HepG2 (cell line): ENCODE results near the gene MYCT1. TPM values are rescaled to one million over a fixed set of nuclear protein-coding genes. Genes with fewer than 3 reads are reported as not detected.

ENCODE experiments used
- BRF2 ChIP-seq: sonication (generic); formaldehyde crosslinking; IDR thresholded peaks from 2 replicates; pipeline ENCODE4 v1.8.1; 2022; ENCODE audit warnings: mild to moderate bottlenecking, missing genetic modification reagents
- CENPX ChIP-seq: sonication (generic); formaldehyde crosslinking; IDR thresholded peaks from 2 replicates; pipeline ENCODE4 v1.9.0; 2021; ENCODE audit warnings: mild to moderate bottlenecking, missing genetic modification reagents, moderate library complexity
- ETV6 ChIP-seq: sonication (generic); formaldehyde crosslinking; conservative IDR thresholded peaks from 2 replicates; pipeline ENCODE4 v1.4.0; 2020; ENCODE audit warnings: missing genetic modification reagents
- PRDM15 ChIP-seq: sonication (generic); formaldehyde crosslinking; IDR thresholded peaks from 2 replicates; pipeline ENCODE4 v1.4.0; 2020; ENCODE audit warnings: missing genetic modification reagents
- STAG1 ChIP-seq: sonication (generic); formaldehyde crosslinking; IDR thresholded peaks from 2 replicates; pipeline ENCODE4 v1.4.0; 2020; ENCODE audit warnings: missing genetic modification reagents
- ZNF354B ChIP-seq: sonication (generic); formaldehyde crosslinking; IDR thresholded peaks from 2 replicates; pipeline ENCODE4 v1.8.0; 2022; ENCODE audit warnings: mild to moderate bottlenecking, missing genetic modification reagents
- ZNF576 ChIP-seq: sonication (generic); formaldehyde crosslinking; IDR thresholded peaks from 2 replicates; pipeline ENCODE4 v1.4.0; 2020; ENCODE audit warnings: mild to moderate bottlenecking, missing genetic modification reagents
- ZNF713 ChIP-seq: sonication (generic); formaldehyde crosslinking; IDR thresholded peaks from 2 replicates; pipeline ENCODE4 v1.4.0; 2020; ENCODE audit warnings: mild to moderate bottlenecking, missing genetic modification reagents
- polyA plus RNA-seq, 8 experiments: library from polyadenylated mRNA; depleted of rRNA in 3 of 8; stranded (reverse) in 7 of 8; unstranded in 1 of 8; fragments of >200 nt; fragmentation: Illumina TruSeq in 4 of 8; extraction: Trizol in 4 of 8; gene quantifications; 2 replicates each; pipeline versions ENCODE4 v1.2.1 to v1.2.3, GENCODE V29; 2011 to 2016; ENCODE audit warnings: low read depth in 4 of 8, missing spikeins in 1 of 8, mixed read lengths in 1 of 8; ENCODE audit not compliant: insufficient read depth in 1 of 8
- total RNA-seq, 5 experiments: library from RNA; depleted of rRNA; stranded (reverse); fragments of >200 nt; fragmentation: Illumina TruSeq; extraction: Trizol; gene quantifications; 2 replicates each; pipeline ENCODE4 v1.2.3, GENCODE V29; 2016; ENCODE audit warnings: low read depth in 1 of 5
- TF ChIP-seq, protein P1 (sequence below): sonication (generic); formaldehyde crosslinking; conservative IDR thresholded peaks from 2 replicates; pipeline ENCODE4 v1.8.0; 2022; ENCODE audit warnings: low read depth, missing genetic modification reagents

Gene MYCT1
- total and polyA plus RNA-seq, 2 of the 13 experiments (the other 11 are each of a cell fraction or from before 2014, with no cell fraction given) = not detected

- no peak for TF ChIP-seq ETV6 (CRISPR knock-in tag)
- TF ChIP-seq CENPX = no peak
- no peak for TF ChIP-seq ZNF576 (CRISPR knock-in tag)
- TF ChIP-seq BRF2 (CRISPR knock-in tag) = no peak
- TF ChIP-seq, protein P1, sequence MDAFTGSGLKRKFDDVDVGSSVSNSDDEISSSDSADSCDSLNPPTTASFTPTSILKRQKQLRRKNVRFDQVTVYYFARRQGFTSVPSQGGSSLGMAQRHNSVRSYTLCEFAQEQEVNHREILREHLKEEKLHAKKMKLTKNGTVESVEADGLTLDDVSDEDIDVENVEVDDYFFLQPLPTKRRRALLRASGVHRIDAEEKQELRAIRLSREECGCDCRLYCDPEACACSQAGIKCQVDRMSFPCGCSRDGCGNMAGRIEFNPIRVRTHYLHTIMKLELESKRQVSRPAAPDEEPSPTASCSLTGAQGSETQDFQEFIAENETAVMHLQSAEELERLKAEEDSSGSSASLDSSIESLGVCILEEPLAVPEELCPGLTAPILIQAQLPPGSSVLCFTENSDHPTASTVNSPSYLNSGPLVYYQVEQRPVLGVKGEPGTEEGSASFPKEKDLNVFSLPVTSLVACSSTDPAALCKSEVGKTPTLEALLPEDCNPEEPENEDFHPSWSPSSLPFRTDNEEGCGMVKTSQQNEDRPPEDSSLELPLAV = no peak
- no peak for TF ChIP-seq PRDM15 (CRISPR knock-in tag)
- no peak for TF ChIP-seq ZNF713 (CRISPR knock-in tag)
- TF ChIP-seq STAG1 (CRISPR knock-in tag) = no peak
- TF ChIP-seq ZNF354B (CRISPR knock-in tag) = no peak
These were observed 11.9 kb upstream of the MYCT1 start (continued) for GRCh38 chr6:152685819-152686218.
